Renal cortical epithelial cell (primary cell): ENCODE results near the gene GNB1L. TPM values are rescaled to one million over a fixed set of nuclear protein-coding genes. Genes with fewer than 3 reads are reported as not detected.

Source experiments
- DNase-seq: peaks from one replicate; pipeline ENCODE4 v3.0.0-alpha.2; 2011; ENCODE audit warnings: low read depth
- total RNA-seq: library from RNA; depleted of rRNA; stranded (reverse); fragments of >200 nt; gene quantifications from 2 replicates; pipeline ENCODE4 v1.2.3, GENCODE V29; 2014

Gene GNB1L
- total RNA-seq, 1 donor from 2014 or later = 4.9 TPM

DNA sequence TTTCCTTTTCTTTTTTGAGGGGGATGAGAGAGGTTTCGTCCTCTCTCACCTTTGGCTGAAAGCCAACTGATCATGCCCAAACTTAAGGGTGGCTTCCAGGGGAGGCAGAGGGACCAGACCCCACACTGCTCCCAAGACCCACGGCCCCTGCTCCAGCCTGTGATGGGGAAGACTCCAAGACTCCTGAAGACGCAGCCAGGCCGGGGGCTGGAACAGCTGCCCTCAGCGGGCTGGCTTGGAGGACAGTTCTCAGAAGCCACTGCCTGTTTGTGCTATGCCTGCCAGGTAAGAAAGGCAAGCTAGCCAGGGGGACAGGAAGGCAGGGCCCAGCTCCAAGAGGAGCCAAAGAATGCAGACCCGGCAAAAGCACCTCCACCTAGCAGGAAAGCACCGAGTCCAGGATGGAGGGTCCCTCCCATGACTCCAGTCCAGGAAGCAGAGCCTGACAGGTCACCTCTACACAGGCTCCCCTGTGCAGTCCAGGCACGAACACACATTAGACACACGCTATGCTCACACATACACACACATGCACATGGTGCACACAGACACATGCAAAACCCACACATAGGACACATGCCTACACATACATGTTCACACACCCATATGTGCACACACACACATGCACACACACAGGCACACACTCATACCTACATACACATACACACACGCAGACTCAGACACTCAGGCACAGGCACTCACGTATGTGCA, 31.3 kb downstream of the GNB1L start:
- no peak for DNase-seq

DNA sequence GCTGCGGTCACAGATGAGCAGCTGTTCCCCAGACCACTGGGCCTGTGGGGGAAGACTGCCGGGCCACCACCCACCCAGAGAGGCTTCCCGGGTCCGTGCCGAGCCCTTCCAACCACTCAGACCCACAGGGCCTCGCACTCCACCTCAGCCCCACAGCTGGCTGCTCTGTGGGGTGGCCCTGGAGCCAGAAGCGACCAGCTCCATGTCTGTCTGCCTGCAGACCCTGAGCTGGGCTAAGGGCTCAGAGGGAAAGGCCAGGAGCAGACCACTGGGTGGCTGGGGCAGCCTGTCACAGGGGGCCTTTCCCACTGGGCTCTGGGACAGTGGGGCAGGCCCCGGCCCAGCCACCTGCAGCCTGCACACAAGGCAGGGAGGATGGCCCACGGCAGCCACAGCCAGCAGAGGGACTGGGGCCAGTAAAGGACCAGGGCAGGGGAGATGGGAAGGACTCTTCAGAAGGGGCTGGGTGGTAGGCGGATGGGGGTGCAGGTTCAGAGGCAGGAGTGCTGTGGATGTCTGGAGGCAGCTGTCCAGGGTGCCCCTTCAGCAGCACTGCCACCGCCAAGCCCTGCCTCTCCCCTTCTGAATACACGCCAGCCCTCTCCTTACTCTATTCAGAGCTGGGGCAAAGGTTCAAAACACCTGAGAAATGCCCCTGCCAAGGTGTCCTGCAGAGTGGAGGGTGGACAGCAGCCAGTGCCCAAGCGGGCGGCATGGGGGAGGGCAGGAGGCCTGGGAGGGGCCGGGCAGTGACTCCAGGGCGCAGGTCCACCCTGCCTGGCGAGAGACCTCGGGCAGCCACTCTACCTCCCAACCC, 32.2 kb downstream of the GNB1L start:
- no peak for DNase-seq

DNA sequence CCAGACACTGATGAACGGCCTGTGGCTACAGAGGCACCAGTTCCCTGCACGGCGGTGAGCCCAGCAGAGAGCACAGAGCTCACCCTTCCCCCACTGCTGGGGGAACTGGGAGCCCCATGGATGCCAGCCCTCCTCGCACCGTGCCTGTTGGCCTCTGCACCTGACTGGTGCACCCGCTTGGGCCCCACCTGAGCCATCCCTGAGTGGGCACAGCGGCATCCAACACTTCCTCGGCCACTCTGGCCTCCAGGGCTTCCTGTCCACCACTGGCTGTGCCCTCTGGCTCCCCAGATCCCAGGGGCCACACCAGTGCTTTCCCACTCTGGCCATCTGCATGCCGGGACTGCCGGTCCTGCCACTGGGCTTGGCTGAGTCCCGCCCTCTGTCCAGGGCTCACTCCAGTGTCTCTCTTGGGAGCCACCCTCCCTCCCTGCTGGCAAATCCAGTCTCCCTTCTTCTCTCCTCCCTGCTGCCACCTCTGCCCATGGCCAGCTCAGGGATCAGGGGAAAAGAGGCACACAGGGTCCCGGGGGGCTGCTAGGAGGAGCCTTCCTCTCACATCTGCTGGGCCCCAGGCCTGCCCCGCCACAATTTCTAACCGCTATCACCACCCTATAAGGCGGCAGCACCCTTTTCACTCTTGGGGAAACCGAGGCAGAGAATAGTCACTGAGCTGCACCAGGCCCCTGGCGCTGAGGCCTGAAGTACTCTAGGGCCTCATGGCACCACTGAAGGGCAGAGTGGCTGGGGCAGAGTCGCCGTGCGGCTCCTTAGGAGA, 33.0 kb downstream of the GNB1L start:
- no peak for DNase-seq

DNA sequence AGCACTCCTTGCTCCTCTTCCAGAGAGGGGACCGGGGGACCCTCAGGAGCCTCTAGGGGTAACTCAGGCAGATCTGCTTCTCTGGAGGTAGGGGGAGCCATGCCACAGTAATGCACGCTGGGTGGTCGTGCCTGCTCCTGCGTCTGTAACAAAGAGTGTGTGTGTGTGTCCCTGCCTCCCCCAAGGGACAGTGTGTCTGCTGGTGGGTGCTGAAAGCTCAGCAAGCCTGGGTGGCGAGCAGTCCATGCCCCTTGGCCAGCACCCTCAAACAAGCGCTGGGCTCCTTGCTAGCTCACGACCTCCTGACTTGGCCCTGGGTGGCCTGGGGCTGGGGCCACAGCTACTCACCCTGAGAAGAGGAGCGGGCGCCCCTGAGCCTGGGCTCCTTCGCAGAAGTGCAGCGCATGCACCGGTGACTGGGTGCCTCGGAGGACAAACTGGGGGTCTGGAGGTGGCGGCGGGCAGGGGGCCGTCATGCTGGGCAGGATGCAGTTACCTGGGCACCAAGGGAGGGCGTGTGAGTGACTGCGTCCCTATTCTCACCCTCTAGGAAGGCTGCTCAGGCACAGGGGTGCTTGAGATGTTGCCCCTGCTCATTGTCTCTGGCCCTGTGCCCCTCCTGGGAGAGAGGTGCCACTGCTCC, 33.7 kb downstream of the GNB1L start:
- DNase-seq = no peak

GRCh38 chr22:19819911-19820879, 34.5 kb downstream of the GNB1L start:
- no peak for DNase-seq

GRCh38 chr22:19819208-19819910, 35.3 kb downstream of the GNB1L start:
- no peak for DNase-seq

GRCh38 chr22:19818324-19819207, 36.1 kb downstream of the GNB1L start:
- no peak for DNase-seq

DNA sequence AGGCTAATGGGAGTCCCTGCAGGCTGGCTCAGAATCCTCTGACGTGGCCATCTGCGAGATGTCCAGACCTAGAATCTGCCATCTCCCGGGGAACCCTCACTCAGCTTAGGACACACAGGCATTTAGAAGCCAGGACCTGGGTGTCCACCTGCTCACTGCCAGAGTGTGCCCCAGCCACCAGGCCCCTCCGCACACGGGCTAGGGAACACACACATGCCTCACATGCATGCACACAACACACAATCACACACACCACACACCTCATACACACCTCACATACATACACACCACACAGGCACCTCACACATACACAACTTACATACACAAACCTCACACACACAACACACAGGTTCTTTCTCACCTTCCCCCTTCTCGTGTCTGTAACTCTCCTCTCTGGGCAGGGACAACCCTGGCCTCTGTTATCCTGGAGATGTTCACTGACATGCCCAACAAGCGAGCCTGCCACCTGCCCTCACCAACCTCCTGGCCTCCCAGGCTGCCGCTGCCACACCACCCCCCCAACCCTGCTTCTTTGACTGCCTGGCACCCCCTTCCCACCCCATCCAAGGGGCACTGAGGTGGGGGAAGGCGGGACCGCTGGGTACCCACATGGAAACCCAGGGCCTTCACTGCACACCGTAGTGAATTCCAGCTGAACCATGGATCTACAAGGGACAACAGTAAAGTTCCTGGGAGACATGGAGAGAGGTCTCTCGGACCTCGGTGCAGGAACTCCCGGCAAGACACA, 38.1 kb downstream of the GNB1L start:
- DNase-seq = no peak

DNA sequence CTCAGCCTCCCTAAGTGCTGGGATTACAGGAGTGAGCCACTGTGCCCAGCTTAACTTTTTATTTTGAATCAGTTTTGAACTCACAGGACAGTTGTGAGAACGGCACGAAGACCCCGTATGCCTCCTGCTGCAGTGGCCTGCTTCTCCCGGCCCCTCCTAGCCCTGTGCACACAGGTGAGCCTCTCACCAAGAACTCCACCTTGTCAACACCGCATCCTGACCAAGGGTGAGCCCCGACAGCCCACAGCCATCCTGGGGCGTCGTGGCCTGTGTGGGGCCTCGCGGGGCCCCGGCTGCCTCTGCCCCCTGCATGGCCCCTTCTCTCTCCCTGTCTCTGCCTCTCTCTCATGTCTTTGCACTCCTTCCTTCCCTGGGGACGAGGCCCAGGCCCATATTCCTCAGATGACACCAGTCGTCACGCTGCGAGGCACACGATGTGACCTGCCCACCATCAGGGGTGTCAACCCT, 38.8 kb downstream of the GNB1L start:
- no peak for DNase-seq

DNA sequence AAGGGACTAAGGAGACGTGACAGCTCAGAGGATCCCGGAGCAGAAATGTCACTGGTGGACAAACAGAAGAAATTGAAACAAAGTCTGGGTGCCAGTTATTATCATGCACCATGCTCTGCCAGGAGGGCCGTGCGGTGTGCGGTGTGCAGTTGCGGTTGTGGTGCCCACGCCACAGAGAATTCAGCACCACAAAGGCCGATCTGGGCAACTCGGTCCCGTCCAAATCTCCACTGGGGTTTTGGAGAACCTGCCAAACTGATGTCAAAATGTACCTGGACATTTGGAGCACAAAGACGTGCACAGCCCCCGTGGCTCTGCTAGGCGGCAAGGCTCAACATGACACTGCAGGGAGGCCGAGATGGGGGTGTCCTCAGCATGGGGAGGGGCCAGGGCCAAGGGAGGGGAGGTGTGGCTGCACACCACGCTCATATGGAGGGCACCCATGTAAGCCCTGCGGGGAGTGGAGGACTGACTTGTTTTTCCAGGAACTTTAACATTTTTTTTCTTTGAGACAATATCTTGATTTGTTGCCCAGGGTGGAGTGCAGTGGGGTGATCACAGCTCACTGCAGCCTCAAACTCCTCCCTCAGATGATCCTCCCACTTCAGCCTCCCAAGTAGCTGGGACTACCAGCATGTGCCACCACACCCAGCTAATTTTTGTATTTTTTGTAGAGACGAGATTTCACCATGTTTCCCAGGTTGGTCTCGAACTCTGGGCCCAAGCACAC, 39.4 kb downstream of the GNB1L start:
- DNase-seq = no peak

DNA sequence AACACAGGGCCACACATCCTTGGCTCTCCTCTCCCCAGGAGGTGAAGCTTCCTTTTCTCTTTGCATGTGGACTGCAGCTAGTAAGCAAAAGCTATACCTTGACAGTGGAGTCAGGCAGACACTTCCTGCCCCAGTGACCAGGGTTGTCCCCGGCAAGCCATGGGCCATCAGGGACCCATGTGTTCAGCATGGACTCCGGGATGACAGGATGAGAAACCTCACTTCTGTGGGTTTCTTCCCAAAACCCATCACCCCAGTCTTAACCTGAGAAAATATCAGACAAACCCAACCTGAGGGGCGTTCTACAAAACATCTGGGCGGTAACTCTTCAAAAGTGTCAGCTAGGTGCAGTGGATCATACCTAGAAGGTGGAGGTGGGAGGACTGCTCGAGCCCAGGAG, 40.2 kb downstream of the GNB1L start:
- DNase-seq = no peak

DNA sequence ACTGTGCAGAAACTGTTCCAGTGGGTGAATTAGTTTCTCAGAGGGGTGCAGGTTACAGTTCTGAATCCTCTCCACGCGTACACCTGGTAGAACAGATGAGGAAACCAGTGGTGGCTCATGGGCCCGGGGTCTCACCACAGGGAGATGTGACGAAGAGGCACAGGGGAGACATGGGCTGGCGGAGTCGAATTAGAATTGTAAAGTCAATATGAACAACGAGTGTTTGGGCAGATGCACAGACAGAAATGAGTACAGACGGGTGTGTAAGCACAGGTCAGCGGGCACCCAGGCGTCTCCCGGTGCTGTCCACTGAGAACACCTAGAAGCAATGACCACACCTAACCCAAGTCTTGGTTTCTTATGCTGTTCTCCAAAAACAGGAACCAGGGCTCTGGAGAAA, 41.8 kb downstream of the GNB1L start:
- DNase-seq = no peak

GRCh38 chr22:19811811-19812771, 42.6 kb downstream of the GNB1L start:
- no peak for DNase-seq

- DNase-seq = no peak
Measured at GRCh38 chr22:19811211-19811621, 43.5 kb downstream of the GNB1L start.

GRCh38 chr22:19810381-19811201, 44.1 kb downstream of the GNB1L start:
- peak; percentile 19 for DNase-seq
